ENCODE data around the gene UBE2N. TPM values are rescaled to one million over a fixed set of nuclear protein-coding genes. Genes with fewer than 3 reads are reported as not detected.
A peak's percentile ranks its signal among the peaks of the same experiment; 100 is the strongest.
"Not testable (repeated sequence)": the region's sequence is repeated elsewhere in the genome, so short reads cannot be mapped to it uniquely, and the experiment has no call there.

Gene UBE2N
- polyA plus RNA-seq, 6 donors from 2014 or later, result 152 to 210 (median 157) TPM

- Mint-ChIP-seq H3K4me1 (peaks cover 38 to 57% (median 50%) of the 10 kb centered on the region in 3 donors), H3K27ac (peak overlapping the region in 5 of 6 donors; percentile 78 to 98 (median 94)), H3K27me3 (no peaks in the 10 kb centered on the region), H3K9me3 (no peaks in the 10 kb centered on the region), H3K36me3 (no peaks in the 10 kb centered on the region), H3K4me3 (peak overlapping the region; percentile 95 to 100 (median 99))
- ATAC-seq (ENCODE audit: low read depth in 2 of 2), result no peak
- no peak for DNase-seq
Observed at GRCh38 chr12:93379326-93379980, 62.3 kb downstream of the UBE2N start.

GRCh38 chr12:93378998-93379325 lies 62.8 kb downstream of the UBE2N start:
- Mint-ChIP-seq H3K36me3 (no peaks in the 10 kb centered on the region), H3K27me3 (no peaks in the 10 kb centered on the region), H3K4me1 (peaks cover 38 to 54% (median 50%) of the 10 kb centered on the region in 3 donors), H3K4me3 (peak overlapping the region; percentile 95 to 100 (median 99)), H3K9me3 (no peaks in the 10 kb centered on the region), H3K27ac (peak overlapping the region; percentile 78 to 98 (median 94))
- ATAC-seq (ENCODE audit: low read depth in 2 of 2) (no peak), DNase-seq (no peak)

GRCh38 chr12:93378196-93378997 lies 63.4 kb downstream of the UBE2N start:
- H3K27me3 Mint-ChIP-seq, H3K9me3 Mint-ChIP-seq, H3K36me3 Mint-ChIP-seq: not testable (repeated sequence)
- peak; percentile 58 for DNase-seq
- peak overlapping the region; percentile 93 to 99 (median 96) for H3K27ac Mint-ChIP-seq
- H3K4me1 Mint-ChIP-seq, result peaks cover 38 to 50% (median 48%) of the 10 kb centered on the region in 3 donors
- peak; percentile 47 to 55 for ATAC-seq (ENCODE audit: low read depth in 2 of 2)
- H3K4me3 Mint-ChIP-seq, result peak overlapping the region; percentile 95 to 100 (median 99)

- peaks cover 38 to 44% (median 41%) of the 10 kb centered on the region in 3 donors for H3K4me1 Mint-ChIP-seq
- peak; percentile 98 for DNase-seq
Observed at GRCh38 chr12:93377252-93378195, 64.2 kb downstream of the UBE2N start, which contains the start of gene NUDT4. Gene NUDT4 (plus strand): TSS chr12:93377925. CDS start chr12:93378323, 398 bp downstream.

GRCh38 chr12:93376436-93377251 lies 65.1 kb downstream of the UBE2N start:
- Mint-ChIP-seq H3K27me3 (peaks cover 0 to 6% (median 0%) of the 10 kb centered on the region in 3 donors), H3K4me3 (peak overlapping the region; percentile 30 to 97 (median 90)), H3K27ac (peak overlapping the region in 3 of 6 donors; percentile 2 to 94 (median 38)), H3K36me3 (peaks cover 0 to 6% of the 10 kb centered on the region in 2 donors), H3K9me3 (no peaks in the 10 kb centered on the region), H3K4me1 (peaks cover 34 to 43% (median 36%) of the 10 kb centered on the region in 3 donors)
- DNase-seq, result no peak
- ATAC-seq (ENCODE audit: low read depth in 2 of 2), result no peak

More at GRCh38 chr12:93377252-93378195, 64.2 kb downstream of the UBE2N start, which contains the start of gene NUDT4:
- H3K27me3 Mint-ChIP-seq, result no peaks in the 10 kb centered on the region
- ATAC-seq (ENCODE audit: low read depth in 2 of 2), result peak; percentile 83 to 87
- no peaks in the 10 kb centered on the region for H3K9me3 Mint-ChIP-seq
- no peaks in the 10 kb centered on the region for H3K36me3 Mint-ChIP-seq
- peak within 1 kb of the TSS; percentile 93 to 99 (median 96) for H3K27ac Mint-ChIP-seq
- peak within 1 kb of the TSS; percentile 95 to 100 (median 99) for H3K4me3 Mint-ChIP-seq

GRCh38 chr12:93375906-93376305 lies 65.8 kb downstream of the UBE2N start:
- ATAC-seq (ENCODE audit: low read depth in 2 of 2), result no peak
- Mint-ChIP-seq H3K36me3 (peaks cover 0 to 6% of the 10 kb centered on the region in 2 donors), H3K27me3 (peaks cover 2 to 7% (median 3%) of the 10 kb centered on the region in 3 donors), H3K4me3 (peak overlapping the region in 2 of 8 donors; percentile 56 to 89), H3K27ac (peak overlapping the region in 1 of 6 donors; percentile 2), H3K4me1 (peaks cover 27 to 35% (median 30%) of the 10 kb centered on the region in 3 donors), H3K9me3 (no peaks in the 10 kb centered on the region)
- no peak for DNase-seq

- peaks cover 9 to 17% (median 12%) of the 10 kb centered on the region in 3 donors for H3K4me1 Mint-ChIP-seq
- H3K9me3 Mint-ChIP-seq, result no peaks in the 10 kb centered on the region
- ATAC-seq (ENCODE audit: low read depth in 2 of 2), result no peak
- H3K36me3 Mint-ChIP-seq, result peaks cover 0 to 6% of the 10 kb centered on the region in 2 donors
- no peak for DNase-seq
- H3K4me3 Mint-ChIP-seq, result no peak overlapping the region
- H3K27ac Mint-ChIP-seq, result no peak overlapping the region
- peaks cover 5 to 10% (median 8%) of the 10 kb centered on the region in 3 donors for H3K27me3 Mint-ChIP-seq
Observed at GRCh38 chr12:93373961-93374656, 67.6 kb downstream of the UBE2N start.

- Mint-ChIP-seq H3K4me1 (no peaks in the 10 kb centered on the region), H3K27me3 (peaks cover 5 to 17% (median 11%) of the 10 kb centered on the region in 3 donors), H3K4me3 (no peak overlapping the region), H3K9me3 (no peaks in the 10 kb centered on the region), H3K36me3 (peaks cover 0 to 6% of the 10 kb centered on the region in 2 donors), H3K27ac (peak overlapping the region in 1 of 6 donors; percentile 18)
- ATAC-seq (ENCODE audit: low read depth in 2 of 2) (no peak), DNase-seq (no peak)
Observed at GRCh38 chr12:93370947-93371346, 70.8 kb downstream of the UBE2N start.

- H3K9me3 Mint-ChIP-seq, result no peaks in the 10 kb centered on the region
Observed at GRCh38 chr12:93369505-93369904, 72.2 kb downstream of the UBE2N start.

GRCh38 chr12:93368766-93369165 lies 73.0 kb downstream of the UBE2N start:
- Mint-ChIP-seq H3K9me3 (no peaks in the 10 kb centered on the region), H3K27ac (no peak overlapping the region), H3K36me3 (peaks cover 0 to 6% of the 10 kb centered on the region in 2 donors), H3K4me3 (no peak overlapping the region), H3K4me1 (peaks cover 3 to 8% (median 8%) of the 10 kb centered on the region in 3 donors), H3K27me3 (peaks cover 5 to 17% (median 11%) of the 10 kb centered on the region in 3 donors)
- ATAC-seq (ENCODE audit: low read depth in 2 of 2) (no peak), DNase-seq (no peak)

More at GRCh38 chr12:93369505-93369904, 72.2 kb downstream of the UBE2N start:
- Mint-ChIP-seq H3K4me1 (peaks cover 0 to under 1% (median under 1%) of the 10 kb centered on the region in 3 donors), H3K4me3 (no peak overlapping the region), H3K36me3 (peaks cover 0 to 6% of the 10 kb centered on the region in 2 donors), H3K27me3 (peaks cover 5 to 17% (median 11%) of the 10 kb centered on the region in 3 donors), H3K27ac (no peak overlapping the region)
- no peak for DNase-seq
- ATAC-seq (ENCODE audit: low read depth in 2 of 2), result no peak

GRCh38 chr12:93366422-93366821 lies 75.3 kb downstream of the UBE2N start:
- DNase-seq (no peak), ATAC-seq (ENCODE audit: low read depth in 2 of 2) (no peak)
- no peaks in the 10 kb centered on the region for H3K36me3 Mint-ChIP-seq
- peaks cover 4 to 10% (median 9%) of the 10 kb centered on the region in 3 donors for H3K4me1 Mint-ChIP-seq
- H3K27ac Mint-ChIP-seq, result no peak overlapping the region
- peaks cover 5 to 11% (median 10%) of the 10 kb centered on the region in 3 donors for H3K27me3 Mint-ChIP-seq
- H3K9me3 Mint-ChIP-seq, result no peaks in the 10 kb centered on the region
- no peak overlapping the region for H3K4me3 Mint-ChIP-seq
